ENCODE measurements around the gene BRD2. TPM values are rescaled to one million over a fixed set of nuclear protein-coding genes. Genes with fewer than 3 reads are reported as not detected.

Gene BRD2
- total RNA-seq, 2 experiments from 2014 or later, result 340 to 378 TPM

DNA sequence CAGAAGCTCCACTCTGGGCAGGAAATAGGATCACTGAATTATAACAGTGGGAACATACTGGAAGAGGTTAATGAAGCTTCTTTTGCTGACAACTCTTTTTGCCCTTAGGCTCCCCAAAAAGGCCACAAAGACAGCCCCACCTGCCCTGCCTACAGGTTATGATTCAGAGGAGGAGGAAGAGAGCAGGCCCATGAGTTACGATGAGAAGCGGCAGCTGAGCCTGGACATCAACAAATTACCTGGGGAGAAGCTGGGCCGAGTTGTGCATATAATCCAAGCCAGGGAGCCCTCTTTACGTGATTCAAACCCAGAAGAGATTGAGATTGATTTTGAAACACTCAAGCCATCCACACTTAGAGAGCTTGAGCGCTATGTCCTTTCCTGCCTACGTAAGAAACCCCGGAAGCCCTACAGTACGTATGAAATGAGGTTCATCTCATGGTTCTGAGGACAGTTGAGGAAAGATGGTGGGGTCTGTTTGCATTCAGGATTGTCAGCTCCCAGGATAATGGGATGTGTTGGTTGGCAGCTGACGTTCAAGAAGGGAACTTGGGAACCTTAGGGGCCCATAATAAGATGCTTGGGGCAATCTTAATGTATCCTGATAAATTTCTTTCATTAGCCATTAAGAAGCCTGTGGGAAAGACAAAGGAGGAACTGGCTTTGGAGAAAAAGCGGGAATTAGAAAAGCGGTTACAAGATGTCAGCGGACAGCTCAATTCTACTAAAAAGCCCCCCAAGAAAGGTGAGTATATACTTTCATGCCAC is 11.5 kb downstream of the BRD2 start:
- H3K27ac ChIP-seq (ENCODE audit: low read depth in 1 of 2, low read length in 2 of 2), result peak overlapping the region in 1 of 2 donors; percentile 29

GRCh38 chr6:32980488-32981038 is 12.2 kb downstream of the BRD2 start:
- no peak overlapping the region for H3K4me3 ChIP-seq (ENCODE audit: low read length)
- peak overlapping the region in 1 of 2 donors; percentile 25 for H3K27ac ChIP-seq (ENCODE audit: low read depth in 1 of 2, low read length in 2 of 2)
- Mint-ChIP-seq H3K4me1 (ENCODE audit: low read depth) (peaks cover 49% of the 10 kb centered on the region), H3K27ac (no peak overlapping the region), H3K9me3 (no peaks in the 10 kb centered on the region), H3K27me3 (no peaks in the 10 kb centered on the region), H3K4me3 (no peak overlapping the region), H3K36me3 (ENCODE audit: low read depth) (peaks cover 76% of the 10 kb centered on the region)
- no peaks in the 10 kb centered on the region for H3K27me3 ChIP-seq (ENCODE audit: control insufficient read depth in 1 of 2, insufficient read depth in 2 of 2, low read length in 2 of 2)
- H3K9me3 ChIP-seq (ENCODE audit: control insufficient read depth in 1 of 2, insufficient read depth in 1 of 2, low read length in 2 of 2), result no peaks in the 10 kb centered on the region
- DNase-seq (no peak), ATAC-seq (ENCODE audit: poor library complexity) (no peak)
- H3K4me1 ChIP-seq (ENCODE audit: insufficient read depth, low read length), result peaks cover 53% of the 10 kb centered on the region
- ChIA-PET CTCF (interaction anchor here (0.6 to 1.5 kb wide), 3 partner anchors 13 to 1701 kb away, joined by 3 read pairs; no protein-coding TSS in a partner anchor), POLR2A (interaction anchor here (0.7 to 10.7 kb wide), 12 partner anchors 10 to 142 kb away, joined by 3 to 347 read pairs (median 4); partner anchors contain the start of genes BRD2, HLA-DMA, PSMB9 and TAP1)
- TF ChIP-seq, protein P1, sequence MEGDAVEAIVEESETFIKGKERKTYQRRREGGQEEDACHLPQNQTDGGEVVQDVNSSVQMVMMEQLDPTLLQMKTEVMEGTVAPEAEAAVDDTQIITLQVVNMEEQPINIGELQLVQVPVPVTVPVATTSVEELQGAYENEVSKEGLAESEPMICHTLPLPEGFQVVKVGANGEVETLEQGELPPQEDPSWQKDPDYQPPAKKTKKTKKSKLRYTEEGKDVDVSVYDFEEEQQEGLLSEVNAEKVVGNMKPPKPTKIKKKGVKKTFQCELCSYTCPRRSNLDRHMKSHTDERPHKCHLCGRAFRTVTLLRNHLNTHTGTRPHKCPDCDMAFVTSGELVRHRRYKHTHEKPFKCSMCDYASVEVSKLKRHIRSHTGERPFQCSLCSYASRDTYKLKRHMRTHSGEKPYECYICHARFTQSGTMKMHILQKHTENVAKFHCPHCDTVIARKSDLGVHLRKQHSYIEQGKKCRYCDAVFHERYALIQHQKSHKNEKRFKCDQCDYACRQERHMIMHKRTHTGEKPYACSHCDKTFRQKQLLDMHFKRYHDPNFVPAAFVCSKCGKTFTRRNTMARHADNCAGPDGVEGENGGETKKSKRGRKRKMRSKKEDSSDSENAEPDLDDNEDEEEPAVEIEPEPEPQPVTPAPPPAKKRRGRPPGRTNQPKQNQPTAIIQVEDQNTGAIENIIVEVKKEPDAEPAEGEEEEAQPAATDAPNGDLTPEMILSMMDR (IDR thresholded peaks at IDR 0.05), result no peak
- H3K36me3 ChIP-seq (ENCODE audit: insufficient read depth, low read length), result peaks cover 67% of the 10 kb centered on the region
- intact Hi-C loops (cut with DNase I, micrococcal nuclease), result no loop called here

More for the DNA sequence above, 11.5 kb downstream of the BRD2 start:
- DNase-seq (no peak), ATAC-seq (ENCODE audit: poor library complexity) (no peak)
- TF ChIP-seq, protein P1 (IDR thresholded peaks at IDR 0.05), result no peak
- no peaks in the 10 kb centered on the region for H3K9me3 Mint-ChIP-seq
- ChIA-PET CTCF (interaction anchor here (0.6 to 1.5 kb wide), 4 partner anchors 12 to 1701 kb away, joined by 3 to 4 read pairs (median 3); no protein-coding TSS in a partner anchor), POLR2A (interaction anchor here (0.7 to 10.7 kb wide), 11 partner anchors 9 to 142 kb away, joined by 3 to 347 read pairs (median 4); partner anchors contain the start of genes BRD2, PSMB9, TAP1 and TAP2)
- peaks cover 55% of the 10 kb centered on the region for H3K4me1 ChIP-seq (ENCODE audit: insufficient read depth, low read length)
- no peak overlapping the region for H3K4me3 Mint-ChIP-seq
- H3K36me3 Mint-ChIP-seq (ENCODE audit: low read depth), result peaks cover 82% of the 10 kb centered on the region
- H3K27ac Mint-ChIP-seq, result peak overlapping the region; percentile 14
- intact Hi-C loops (cut with DNase I, micrococcal nuclease), result no loop called here
- H3K27me3 ChIP-seq (ENCODE audit: control insufficient read depth in 1 of 2, insufficient read depth in 2 of 2, low read length in 2 of 2), result no peaks in the 10 kb centered on the region
- H3K4me3 ChIP-seq (ENCODE audit: low read length), result no peak overlapping the region
- no peaks in the 10 kb centered on the region for H3K9me3 ChIP-seq (ENCODE audit: control insufficient read depth in 1 of 2, insufficient read depth in 1 of 2, low read length in 2 of 2)
- H3K36me3 ChIP-seq (ENCODE audit: insufficient read depth, low read length), result peaks cover 73% of the 10 kb centered on the region
- no peaks in the 10 kb centered on the region for H3K27me3 Mint-ChIP-seq
- H3K4me1 Mint-ChIP-seq (ENCODE audit: low read depth), result peaks cover 55% of the 10 kb centered on the region

- ChIA-PET POLR2A (interaction anchor here (0.9 to 10.7 kb wide), 7 partner anchors 12 to 137 kb away, joined by 3 to 347 read pairs (median 4); partner anchors contain the start of genes BRD2 and HLA-DMA), CTCF (interaction anchor here (0.6 to 1.4 kb wide), 3 partner anchors 12 to 48 kb away, joined by 3 to 8 read pairs (median 4); no protein-coding TSS in a partner anchor)
- TF ChIP-seq, protein P1 (IDR thresholded peaks at IDR 0.05), result no peak
- H3K9me3 Mint-ChIP-seq, result no peaks in the 10 kb centered on the region
- Histone ChIP-seq H3K9me3 (ENCODE audit: control insufficient read depth in 1 of 2, insufficient read depth in 1 of 2, low read length in 2 of 2) (no peaks in the 10 kb centered on the region), H3K36me3 (ENCODE audit: insufficient read depth, low read length) (peaks cover 50% of the 10 kb centered on the region), H3K27me3 (ENCODE audit: control insufficient read depth in 1 of 2, insufficient read depth in 2 of 2, low read length in 2 of 2) (no peaks in the 10 kb centered on the region), H3K4me3 (ENCODE audit: low read length) (no peak overlapping the region), H3K27ac (ENCODE audit: low read depth in 1 of 2, low read length in 2 of 2) (peak overlapping the region in 1 of 2 donors; percentile 11), H3K4me1 (ENCODE audit: insufficient read depth, low read length) (peaks cover 37% of the 10 kb centered on the region)
- intact Hi-C loops (cut with DNase I, micrococcal nuclease), result no loop called here
- no peaks in the 10 kb centered on the region for H3K27me3 Mint-ChIP-seq
- peak overlapping the region; percentile 5 for H3K27ac Mint-ChIP-seq
- ATAC-seq (ENCODE audit: poor library complexity) (no peak), DNase-seq (no peak)
- H3K36me3 Mint-ChIP-seq (ENCODE audit: low read depth), result peaks cover 59% of the 10 kb centered on the region
- peaks cover 34% of the 10 kb centered on the region for H3K4me1 Mint-ChIP-seq (ENCODE audit: low read depth)
- no peak overlapping the region for H3K4me3 Mint-ChIP-seq
These were observed 13.8 kb downstream of the BRD2 start for GRCh38 chr6:32982084-32982701.
